NCI-H510A treated with DMSO at 0.1 percent for 48 hours (cell line): ENCODE data around the gene WWOX.

ENCODE experiments used
- DNase-seq: peaks from one replicate; lab custom pipeline; 2025; lab: John Stamatoyannopoulos, UW

WWOX gene

DNA sequence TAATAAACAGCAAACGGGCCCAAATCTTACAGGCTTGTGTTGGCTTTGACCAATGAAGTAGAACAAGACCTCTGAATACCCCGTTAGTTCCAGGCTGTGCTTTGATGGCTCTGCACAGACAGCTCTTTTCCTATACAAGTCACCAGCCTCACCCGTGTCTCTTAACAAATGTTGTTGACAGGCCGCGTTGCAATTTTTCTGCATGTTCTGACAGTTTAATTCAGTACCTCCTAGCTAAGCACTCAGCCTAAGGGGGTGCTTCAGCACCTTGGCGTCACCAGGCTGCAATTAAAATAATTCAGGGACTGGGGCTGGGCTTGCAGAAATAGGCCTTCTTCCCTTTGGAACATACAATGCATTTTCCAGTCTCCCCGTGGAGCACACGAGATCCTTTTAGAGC is 1001.0 kb downstream of the WWOX start:
- DNase-seq = no peak

DNA sequence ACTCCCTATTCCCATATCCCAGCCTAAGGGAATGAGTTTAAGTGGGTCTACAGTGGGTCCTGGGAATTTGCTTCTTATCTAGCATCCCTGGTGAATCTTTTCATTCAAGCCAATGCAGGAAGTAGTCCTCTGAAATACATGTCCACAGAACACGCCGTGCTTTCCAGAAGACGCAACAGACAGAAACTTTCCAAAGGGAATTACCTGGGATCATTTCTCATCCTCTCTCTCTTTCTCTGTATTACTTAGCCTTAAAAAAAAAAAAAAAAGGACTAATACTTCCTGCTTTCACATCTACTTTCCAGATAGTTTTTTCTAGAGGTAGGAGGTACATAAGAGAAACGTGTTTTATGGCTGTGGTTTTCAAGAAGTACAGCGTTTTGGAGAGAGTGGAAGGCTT is 1002.0 kb downstream of the WWOX start:
- DNase-seq = no peak

DNA sequence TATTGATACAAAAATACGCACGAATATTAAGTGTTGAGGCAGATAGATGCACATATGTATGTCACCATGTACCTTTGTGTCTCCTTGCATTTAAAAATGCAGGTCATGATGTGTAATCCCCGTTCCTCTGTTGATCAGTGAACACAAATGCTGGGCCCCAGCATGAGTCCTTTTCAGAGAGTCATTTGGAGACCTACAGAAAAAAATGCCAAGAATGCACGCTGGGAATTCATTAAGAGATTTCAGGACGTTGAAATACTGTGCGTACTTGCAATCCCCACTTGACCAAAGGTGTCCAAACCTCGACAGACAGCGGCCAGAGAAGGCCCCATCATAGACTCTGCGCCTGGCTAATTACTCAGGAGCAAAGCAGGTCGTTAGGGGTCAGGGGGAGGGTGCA is 1005.1 kb downstream of the WWOX start:
- no peak for DNase-seq

DNA sequence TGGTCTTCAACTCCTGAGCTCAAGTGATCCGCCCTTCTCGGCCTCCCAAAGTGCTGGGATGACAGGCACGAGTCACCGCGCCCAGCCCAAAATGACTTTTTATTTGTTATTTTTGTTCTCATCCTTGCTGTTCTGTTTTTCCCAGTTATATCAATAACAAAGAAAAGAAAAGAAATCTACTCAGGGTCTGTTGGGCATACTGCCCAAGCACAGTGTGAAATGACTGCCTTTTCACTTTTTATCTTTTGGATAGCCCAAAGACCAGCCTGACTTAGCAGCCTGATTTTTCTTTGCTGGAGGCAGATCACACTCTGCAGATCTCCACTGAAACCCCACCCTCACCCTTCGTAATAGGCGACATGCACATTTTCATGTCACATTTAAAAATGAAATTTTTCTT is 1007.8 kb downstream of the WWOX start:
- no peak for DNase-seq

DNA sequence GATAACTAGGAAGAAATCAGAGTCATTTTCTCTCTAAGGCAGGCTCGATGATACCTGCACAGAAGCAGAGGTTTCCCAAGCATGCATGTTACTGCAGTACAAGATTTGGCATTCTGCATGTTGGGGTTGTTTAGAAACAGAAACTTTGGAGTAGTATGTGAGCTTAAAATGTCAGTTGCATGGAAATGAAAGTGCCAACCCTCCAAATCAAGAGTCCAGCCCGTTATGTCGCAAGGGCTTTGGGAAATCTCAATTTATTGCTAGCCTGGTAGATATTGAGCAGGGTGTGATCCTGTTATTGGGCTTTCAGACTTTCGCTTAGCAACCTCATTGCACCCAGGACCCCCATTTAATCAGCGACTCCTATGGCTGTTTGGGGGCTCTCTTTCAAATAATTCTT is 1010.3 kb downstream of the WWOX start:
- no peak for DNase-seq

DNA sequence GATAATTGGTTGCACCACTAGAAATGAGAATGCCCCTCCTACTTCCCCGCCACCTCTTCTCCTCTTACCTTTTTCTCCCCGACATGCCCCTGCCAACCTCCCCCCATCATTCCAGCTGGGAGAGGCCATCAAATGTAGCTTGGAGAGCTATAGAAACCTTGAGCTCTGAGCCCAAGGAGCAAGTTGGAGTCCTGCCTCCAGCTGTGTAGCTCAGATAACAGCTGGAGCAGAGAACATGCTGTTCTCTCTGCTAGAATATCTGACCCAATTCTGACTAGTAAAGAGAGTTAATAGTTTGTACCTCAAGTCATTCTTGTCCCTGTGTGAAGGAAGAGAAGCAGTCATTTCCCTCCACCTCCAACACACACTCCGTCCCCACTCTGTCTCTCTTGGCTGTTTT is 1010.8 kb downstream of the WWOX start:
- no peak for DNase-seq

DNA sequence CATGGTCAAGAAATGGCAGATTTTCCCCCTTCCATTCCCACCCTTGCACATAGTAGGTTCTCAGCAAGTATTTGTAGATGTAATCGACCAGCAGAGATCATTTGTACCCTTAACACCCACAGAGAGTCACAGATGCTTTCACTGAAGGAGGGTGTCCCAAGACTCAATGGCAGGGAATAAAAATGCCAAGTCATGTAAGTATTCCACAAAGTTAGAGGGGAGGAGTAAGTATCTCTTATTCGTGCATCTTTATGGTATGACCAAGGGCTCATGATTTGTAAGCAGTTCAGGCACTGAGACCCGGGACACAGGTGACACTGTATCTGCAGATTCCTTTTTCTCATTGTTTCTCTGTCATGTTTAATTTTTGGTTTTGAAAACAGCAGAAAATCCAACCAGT is 1011.5 kb downstream of the WWOX start:
- no peak for DNase-seq

DNA sequence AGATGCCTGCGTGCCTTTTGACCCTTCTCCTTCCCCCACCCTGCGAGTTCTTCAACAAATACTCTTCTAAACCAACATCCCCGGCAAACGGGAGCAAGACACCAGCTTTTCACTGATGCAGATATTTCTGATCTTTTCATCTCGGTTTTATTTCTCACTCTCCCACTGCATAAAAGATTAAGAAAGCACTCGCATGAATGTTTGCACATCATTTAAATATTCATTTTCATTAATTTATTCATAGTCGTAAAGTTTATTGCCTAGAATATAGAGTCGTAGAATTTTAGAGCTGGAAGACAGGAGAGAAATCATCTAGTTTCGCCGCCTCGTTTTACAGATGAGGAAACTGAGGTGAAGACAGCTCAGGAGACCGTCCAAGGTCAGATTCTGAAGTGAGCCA is 1013.0 kb downstream of the WWOX start:
- no peak for DNase-seq

DNA sequence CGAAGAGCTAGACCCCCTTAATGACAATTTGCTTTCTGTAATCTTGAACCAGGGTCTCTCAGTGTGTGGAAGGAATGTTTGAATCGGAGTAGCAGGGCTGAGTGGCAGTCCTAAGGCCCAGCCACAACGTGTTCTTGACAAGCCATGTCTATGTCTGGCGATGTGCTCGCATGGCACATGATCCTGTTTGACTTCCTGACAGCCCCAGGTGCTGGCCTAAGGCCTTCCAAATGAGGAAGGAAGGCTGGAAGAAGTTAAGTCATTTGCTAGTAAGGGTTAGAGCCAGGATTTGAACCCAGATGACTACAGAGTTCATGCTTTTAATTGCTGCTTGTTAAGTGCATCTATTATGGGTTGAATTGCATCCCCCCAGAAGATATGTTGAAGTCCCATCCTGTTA is 1014.4 kb downstream of the WWOX start:
- DNase-seq = no peak

DNA sequence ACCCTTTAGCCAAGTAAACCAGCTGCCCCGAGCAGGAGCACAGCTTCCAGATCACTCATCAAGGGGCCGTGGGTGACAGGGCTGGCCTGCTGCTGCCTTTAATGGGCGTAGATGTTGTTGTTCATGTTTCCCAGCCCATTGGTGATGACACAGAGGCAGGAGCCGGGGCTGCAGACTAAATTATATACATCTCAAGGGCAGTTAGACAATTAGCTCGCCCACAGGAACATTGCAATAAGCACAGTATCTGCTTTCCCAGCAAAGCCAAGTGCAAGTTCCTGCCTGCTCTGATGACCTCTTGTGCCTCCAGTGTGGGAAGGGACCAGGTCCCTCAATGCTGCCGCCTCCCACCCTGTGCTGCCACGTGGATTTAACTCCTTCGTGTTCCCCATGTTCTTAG is 1015.3 kb downstream of the WWOX start:
- DNase-seq = no peak

DNA sequence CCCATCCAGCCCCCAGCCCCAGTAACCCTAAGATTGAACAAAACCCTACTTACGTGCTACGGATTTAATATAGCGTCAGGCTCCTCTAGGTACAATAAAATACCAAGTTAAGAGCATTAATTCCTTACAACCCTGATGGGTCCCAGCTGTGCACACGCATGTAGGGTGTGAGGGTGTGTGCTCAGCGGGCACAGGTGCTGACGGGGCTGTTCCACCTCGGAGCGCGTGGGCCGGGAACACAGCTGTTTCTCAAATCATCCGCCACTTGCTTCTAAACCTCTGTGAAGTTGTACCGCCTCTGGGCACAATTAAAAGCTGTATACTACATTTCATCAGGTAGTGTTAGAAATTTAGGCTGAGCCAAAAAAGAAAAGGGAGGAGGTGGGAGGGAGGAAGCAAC is 1022.5 kb downstream of the WWOX start:
- DNase-seq = no peak

DNA sequence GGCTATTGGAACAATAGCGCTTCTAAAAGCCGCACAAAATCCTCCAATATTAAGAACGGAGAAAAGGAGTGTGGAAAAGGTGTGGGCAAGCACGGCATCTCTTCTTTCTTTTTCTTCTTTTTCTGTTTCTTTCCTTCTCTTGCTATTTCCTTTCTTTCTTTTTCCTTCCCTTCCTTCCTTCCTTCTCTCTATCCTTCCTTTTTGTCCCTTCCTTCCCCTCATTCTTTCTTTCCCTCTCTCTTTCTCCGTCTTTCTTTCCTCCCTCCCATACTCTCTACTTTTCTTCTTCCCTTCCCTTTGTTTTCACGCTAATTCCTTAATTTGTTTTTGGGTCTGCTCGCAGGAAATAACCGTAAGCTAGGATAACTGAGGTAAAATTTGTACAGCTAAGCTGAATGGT is 1022.9 kb downstream of the WWOX start:
- no peak for DNase-seq

DNA sequence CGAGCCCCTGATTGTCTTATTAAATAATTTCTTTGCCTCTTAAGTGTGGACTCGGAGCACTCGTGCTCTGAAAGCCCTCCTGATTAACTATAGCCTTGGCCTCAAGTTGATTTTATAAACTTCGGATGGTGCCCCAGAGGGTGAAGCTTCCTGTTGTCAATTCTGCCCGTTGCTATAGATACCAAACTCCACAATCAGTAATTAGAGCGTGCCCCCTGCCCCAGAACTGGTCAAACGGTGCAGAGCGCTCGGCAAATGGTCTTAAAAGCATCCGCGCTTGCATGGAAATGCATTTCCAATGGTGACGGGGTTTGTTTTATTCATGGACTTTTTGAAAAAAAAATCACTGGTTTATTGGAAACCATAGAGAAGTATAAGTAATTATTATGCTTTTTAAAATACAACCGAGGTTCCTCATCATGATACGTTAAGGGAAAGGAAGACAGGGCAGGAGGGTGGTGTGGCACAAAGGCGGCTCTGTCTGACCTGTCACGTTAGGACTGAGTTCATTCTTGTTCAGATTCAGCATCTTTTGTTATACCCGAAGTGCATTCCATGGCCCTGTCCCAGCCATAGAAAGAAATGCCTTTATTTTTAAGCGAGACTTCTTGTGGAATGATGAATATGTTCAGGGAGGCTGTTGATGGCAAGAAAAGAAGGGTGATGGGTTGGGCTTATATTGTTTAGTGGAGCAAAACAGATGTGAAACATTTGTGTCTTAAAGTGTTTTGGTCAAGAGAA is 1024.7 kb downstream of the WWOX start:
- DNase-seq = no peak

DNA sequence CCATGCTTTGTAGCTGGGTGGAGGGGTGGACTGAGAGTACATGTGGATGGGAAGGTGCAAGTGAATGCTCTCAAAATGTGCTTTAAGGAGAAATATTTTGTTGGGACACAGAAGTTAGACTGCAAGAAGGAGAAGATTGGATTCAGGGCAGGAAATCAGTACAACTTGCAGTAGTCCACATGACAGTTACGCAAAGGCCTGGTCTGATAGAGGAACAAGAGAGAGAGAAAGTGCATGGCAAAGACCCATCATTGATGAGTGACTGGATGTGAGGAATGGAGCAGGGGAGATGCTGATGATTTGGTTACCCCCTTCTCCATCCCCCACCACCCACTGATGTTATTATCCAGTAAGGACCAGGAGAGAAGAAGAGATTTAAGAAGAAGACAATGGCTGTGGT is 1028.3 kb downstream of the WWOX start:
- DNase-seq = no peak

DNA sequence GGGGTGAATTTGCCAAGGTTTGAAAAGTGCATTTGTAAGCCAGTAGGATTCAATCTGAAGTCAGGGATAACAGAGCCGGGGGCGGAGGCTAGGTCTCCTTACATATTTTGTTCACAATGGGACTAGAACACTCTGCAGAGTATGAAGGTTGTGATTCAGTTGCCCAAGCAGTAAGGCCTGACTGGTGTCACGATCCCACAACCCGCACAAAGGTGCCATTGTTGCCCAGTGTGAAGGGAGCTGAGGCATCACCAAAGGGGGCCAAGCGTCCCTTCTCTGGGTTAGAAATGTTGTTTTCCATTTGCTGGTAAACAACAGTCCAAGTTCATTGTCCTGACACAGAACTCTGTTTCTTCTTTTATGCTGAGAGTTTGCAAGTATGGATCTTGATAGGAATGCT is 1029.3 kb downstream of the WWOX start:
- DNase-seq = no peak

DNA sequence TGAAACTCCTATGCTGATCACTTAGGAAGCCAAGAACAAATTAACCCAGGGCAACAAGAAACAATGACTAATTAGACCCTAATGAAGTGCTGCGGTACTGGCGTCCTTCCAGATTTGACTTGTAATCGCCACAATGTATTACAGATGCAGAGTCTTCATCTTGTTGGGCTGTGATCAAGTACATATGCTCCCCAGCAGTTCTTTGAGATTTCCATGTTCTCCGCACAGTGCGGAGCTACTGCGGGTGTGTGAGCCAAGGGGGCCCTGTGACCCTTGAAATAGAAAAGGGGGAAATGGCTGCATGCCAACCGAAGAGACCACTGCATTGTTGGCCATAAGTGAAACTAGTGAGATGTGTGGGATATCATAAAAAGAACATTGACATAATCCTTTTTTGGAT is 1031.2 kb downstream of the WWOX start:
- no peak for DNase-seq

DNA sequence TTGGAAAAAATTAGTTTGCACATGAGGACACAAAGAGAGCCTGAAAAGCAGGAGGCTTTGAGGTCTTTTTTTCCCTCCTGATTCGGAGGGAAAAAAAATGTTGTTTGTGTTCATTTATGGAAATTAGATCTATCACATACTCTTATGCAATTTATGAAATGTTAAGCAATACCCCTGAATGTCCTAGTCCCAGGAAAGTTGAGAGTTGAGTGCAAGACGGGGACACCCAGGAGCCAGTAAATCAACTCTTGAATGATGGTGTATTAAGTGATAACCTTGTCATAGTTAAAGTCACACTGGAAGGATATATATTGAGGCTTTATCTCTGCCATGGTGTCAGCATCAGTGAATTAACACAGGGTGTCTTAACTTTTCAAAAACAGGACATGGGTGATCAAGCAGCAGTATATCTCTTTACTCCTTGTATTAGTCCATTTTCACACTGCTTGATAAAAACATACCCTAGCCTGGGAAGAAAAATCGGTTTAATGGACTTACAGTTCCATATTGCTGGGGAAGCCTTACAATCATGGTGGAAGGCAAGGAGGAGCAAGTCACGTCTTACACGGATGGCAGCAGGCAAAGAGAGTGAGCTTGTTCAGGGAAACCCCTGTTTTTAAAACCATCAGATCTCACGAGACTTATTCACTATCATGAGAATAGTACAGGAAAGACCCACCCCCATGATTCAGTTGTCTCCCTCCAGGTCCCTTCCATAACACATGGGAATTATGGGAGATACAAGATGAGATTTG is 1032.0 kb downstream of the WWOX start:
- no peak for DNase-seq

DNA sequence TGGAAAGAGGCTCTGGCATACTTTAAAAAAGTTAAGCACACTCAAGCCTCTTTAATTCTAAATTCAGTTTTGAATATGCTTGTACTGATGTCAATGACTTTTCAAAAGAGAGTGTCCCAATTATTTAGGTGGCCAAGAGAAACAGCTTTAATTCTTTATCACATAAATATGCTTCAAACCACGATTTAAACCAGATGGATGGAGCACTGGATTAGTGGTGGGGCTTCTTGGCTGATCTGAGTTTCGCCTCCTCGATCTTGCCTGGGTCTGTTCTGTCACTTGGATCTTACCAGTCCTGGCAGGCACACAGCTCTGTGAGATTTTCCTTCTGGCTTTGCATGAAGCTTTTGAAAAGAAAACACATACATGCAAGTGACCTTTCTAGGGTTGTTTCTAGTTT is 1033.2 kb downstream of the WWOX start:
- DNase-seq = no peak

DNA sequence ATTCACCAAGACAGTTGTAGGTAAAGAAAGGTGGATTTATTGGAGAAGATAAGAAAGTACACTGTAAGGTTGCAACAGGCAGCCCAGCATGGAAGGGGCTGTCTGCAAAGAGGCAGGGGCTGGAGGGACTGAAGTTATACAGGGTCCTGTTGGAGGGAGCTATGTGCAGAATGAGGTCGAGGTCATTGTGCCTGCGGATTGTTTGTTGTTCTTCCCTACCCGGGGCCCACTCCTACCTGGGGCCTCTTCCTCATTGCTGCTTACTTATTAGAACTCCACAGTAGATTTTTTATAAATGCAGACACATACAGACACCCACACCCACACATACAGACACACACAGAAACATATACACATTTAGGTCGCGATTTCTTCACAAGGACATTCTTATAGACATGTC is 1034.8 kb downstream of the WWOX start:
- no peak for DNase-seq

DNA sequence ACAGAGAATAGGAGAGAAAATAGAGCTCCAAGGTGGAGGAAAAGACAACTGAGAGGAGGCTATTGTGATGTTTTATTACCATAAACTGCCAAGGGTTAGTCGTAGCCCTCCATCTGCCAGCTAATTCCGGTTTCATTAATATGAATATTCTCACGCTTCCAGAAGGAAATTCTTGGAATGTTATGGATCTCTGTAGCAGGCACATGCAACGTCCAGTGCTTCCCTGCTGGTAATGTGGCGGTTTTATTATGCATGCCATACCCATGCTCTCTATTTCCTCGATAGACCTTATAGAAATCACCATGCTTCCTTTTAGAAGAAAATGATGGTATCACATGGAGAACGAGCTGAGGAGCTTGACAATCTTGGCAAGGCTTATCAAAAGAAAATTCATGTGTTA is 1037.5 kb downstream of the WWOX start:
- DNase-seq = no peak

DNA sequence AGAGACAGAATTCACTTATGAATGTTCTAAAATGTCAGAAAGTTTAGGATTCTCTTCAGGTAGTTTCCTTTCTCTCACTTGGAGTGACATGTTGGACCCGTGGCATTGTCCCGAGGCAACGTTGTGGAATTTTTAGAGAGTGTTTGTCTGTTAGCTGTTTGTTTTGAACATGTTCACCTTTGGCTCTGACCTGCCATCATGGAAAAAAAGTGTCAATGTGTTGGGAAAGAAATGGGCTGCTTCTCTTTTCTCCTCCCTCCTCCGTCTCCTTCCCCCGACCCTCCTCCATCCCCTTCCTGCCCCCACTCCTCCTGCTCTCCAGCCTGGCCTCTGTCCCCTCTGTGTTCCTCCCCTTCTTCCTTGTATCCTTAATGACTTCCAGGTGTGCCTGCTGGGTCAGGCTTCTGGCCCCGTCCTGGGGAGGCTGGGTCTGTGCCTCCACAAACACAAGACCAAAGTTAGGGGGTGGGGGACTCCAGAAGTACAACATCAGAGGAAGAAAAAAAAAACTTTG is 1038.0 kb downstream of the WWOX start:
- DNase-seq = no peak

DNA sequence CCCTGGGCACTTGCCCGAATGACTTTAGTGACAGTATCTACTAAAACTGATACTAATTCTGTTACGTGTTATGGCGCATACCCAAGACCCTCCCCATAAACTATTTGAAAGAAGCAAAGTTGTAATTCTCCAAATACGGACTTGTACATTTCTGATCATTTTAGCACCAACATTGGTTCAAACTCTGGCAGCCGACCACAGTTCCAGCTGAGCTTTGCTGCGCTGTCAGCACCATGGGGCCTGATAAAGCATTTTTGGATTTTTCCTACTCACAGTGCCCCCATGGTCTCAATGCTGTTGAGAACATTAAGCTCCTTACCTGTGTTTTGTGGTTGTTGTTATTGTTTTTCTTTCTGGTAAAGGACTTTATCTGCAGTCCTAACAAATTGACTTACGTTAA is 1040.3 kb downstream of the WWOX start:
- DNase-seq = no peak

DNA sequence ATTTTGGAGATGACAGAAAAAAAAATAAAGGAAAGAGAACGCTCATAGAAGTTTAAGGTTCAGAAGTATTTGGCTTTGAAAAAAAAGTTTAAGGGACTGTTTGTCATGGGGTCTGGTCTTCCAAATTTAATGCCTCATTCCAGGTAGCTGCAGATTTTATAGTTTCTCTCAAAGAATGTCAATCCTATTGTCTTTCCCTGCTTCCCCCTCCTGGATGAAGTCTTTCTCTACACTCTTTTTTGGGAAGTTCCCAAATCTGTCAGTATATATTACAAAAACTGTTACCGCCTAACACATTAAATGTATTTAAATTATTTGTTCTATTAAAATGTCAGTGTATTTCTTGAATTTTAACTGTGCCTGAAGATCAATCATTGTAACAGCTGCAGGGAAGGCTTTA is 1043.6 kb downstream of the WWOX start:
- no peak for DNase-seq

DNA sequence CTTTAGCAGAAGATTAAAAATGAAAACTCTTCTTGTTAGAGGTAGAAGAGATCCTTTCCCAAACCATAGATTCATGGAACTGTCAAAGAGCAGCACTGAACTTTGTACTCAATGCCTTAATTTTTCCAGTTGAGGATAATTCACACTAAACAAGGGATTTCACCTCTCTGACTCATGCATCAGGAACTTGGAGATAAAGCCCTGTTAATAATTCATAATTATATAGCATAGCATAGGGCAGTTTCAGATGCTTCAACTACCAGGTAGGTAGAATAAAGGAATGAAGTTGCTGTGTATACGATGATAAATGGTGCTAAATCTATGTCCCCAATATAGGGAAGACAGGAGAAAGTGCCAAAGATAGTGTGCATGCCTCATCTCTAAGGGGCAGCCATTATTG is 1050.7 kb downstream of the WWOX start:
- DNase-seq = no peak
